ENCODE results near the gene FOXP1.

FOXP1 gene

GRCh38 chr3:71107926-71108325 lies 475.6 kb downstream of the FOXP1 start:
- TF ChIP-seq SIN3A (IDR thresholded peaks at IDR 0.05; ENCODE audit: borderline replicate concordance, insufficient read depth, low read length) = no peak
- TF ChIP-seq FOXP2 (optimal IDR thresholded peaks at IDR 0.05; ENCODE audit: borderline replicate concordance, extremely low read depth, extremely low read length, insufficient read depth) = no peak
- no peak for TF ChIP-seq POLR2AphosphoS5 (IDR thresholded peaks at IDR 0.05; ENCODE audit: low read depth, low read length)
- TF ChIP-seq REST (IDR thresholded peaks at IDR 0.05; ENCODE audit: insufficient read depth in 1 of 2, low read depth in 2 of 2, low read length in 2 of 2) = no peak
- no peak for TF ChIP-seq TAF1 (IDR thresholded peaks at IDR 0.05; ENCODE audit: borderline replicate concordance, insufficient read depth, low read length)

GRCh38 chr3:71104976-71105375 lies 478.6 kb downstream of the FOXP1 start:
- TF ChIP-seq POLR2AphosphoS5 (IDR thresholded peaks at IDR 0.05; ENCODE audit: low read depth, low read length) = no peak
- no peak for TF ChIP-seq REST (IDR thresholded peaks at IDR 0.05; ENCODE audit: insufficient read depth in 1 of 2, low read depth in 2 of 2, low read length in 2 of 2)
- TF ChIP-seq FOXP2 (optimal IDR thresholded peaks at IDR 0.05; ENCODE audit: borderline replicate concordance, extremely low read depth, extremely low read length, insufficient read depth) = no peak
- TF ChIP-seq TAF1 (IDR thresholded peaks at IDR 0.05; ENCODE audit: borderline replicate concordance, insufficient read depth, low read length) = no peak
- TF ChIP-seq SIN3A (IDR thresholded peaks at IDR 0.05; ENCODE audit: borderline replicate concordance, insufficient read depth, low read length) = no peak

GRCh38 chr3:71104556-71104955 lies 479.0 kb downstream of the FOXP1 start:
- TF ChIP-seq REST (IDR thresholded peaks at IDR 0.05; ENCODE audit: insufficient read depth in 1 of 2, low read depth in 2 of 2, low read length in 2 of 2) (no peak), POLR2AphosphoS5 (IDR thresholded peaks at IDR 0.05; ENCODE audit: low read depth, low read length) (no peak), SIN3A (IDR thresholded peaks at IDR 0.05; ENCODE audit: borderline replicate concordance, insufficient read depth, low read length) (no peak), TAF1 (IDR thresholded peaks at IDR 0.05; ENCODE audit: borderline replicate concordance, insufficient read depth, low read length) (no peak), FOXP2 (optimal IDR thresholded peaks at IDR 0.05; ENCODE audit: borderline replicate concordance, extremely low read depth, extremely low read length, insufficient read depth) (no peak)

GRCh38 chr3:71104121-71104541 lies 479.4 kb downstream of the FOXP1 start:
- no peak for TF ChIP-seq FOXP2 (optimal IDR thresholded peaks at IDR 0.05; ENCODE audit: borderline replicate concordance, extremely low read depth, extremely low read length, insufficient read depth)
- TF ChIP-seq SIN3A (IDR thresholded peaks at IDR 0.05; ENCODE audit: borderline replicate concordance, insufficient read depth, low read length) = no peak
- TF ChIP-seq TAF1 (IDR thresholded peaks at IDR 0.05; ENCODE audit: borderline replicate concordance, insufficient read depth, low read length) = no peak
- no peak for TF ChIP-seq REST (IDR thresholded peaks at IDR 0.05; ENCODE audit: insufficient read depth in 1 of 2, low read depth in 2 of 2, low read length in 2 of 2)
- TF ChIP-seq POLR2AphosphoS5 (IDR thresholded peaks at IDR 0.05; ENCODE audit: low read depth, low read length) = no peak

GRCh38 chr3:71103430-71103921 lies 480.1 kb downstream of the FOXP1 start:
- TF ChIP-seq TAF1 (IDR thresholded peaks at IDR 0.05; ENCODE audit: borderline replicate concordance, insufficient read depth, low read length) (no peak), REST (IDR thresholded peaks at IDR 0.05; ENCODE audit: insufficient read depth in 1 of 2, low read depth in 2 of 2, low read length in 2 of 2) (peak in 1 of 2 experiments; percentile 67; a peak in 1 of 4 replicates), FOXP2 (optimal IDR thresholded peaks at IDR 0.05; ENCODE audit: borderline replicate concordance, extremely low read depth, extremely low read length, insufficient read depth) (peak; percentile 85), SIN3A (IDR thresholded peaks at IDR 0.05; ENCODE audit: borderline replicate concordance, insufficient read depth, low read length) (no peak), POLR2AphosphoS5 (IDR thresholded peaks at IDR 0.05; ENCODE audit: low read depth, low read length) (peak; percentile 50; the same call in 1 of the 2 replicates)
